22Rv1 (cell line): ENCODE measurements around the gene LCP2.

Experiments used
- H3K27ac ChIP-seq: fragments of 450-650 bp; 2 replicates; pipeline ENCODE4 v1.5.1; 2017
- CTCF ChIP-seq: fragments of 450-650 bp; IDR thresholded peaks from 2 replicates; pipeline ENCODE4 v1.5.1; 2017; ENCODE audit warnings: mild to moderate bottlenecking
- ZFX ChIP-seq: fragments of 450-650 bp; IDR thresholded peaks from 2 replicates; pipeline ENCODE4 v1.6.1; 2017; ENCODE audit warnings: antibody characterized with exemption, borderline replicate concordance

LCP2 gene

DNA sequence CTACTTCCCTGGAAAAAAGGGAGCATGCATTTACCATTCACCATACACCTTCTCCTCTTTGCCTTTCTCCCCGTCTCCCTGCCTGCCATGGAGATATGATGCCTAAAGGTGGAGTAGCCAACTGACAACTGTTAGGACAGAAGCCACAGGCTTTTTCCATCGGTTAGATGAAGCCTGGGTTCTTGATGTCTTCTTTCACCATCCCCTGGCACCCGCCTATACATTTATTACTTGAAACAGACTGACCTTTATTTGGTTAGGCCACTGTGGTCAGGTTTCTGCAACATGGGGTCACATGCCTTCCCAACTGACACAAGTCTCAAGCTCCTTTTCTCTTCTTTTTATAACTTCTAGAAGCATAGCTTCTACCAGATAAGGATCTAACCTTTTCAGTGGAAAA, 7.1 kb downstream of the LCP2 start:
- TF ChIP-seq CTCF (no peak), ZFX (no peak)
- H3K27ac ChIP-seq = no peak overlapping the region

GRCh38 chr5:170289764-170290163, 7.8 kb downstream of the LCP2 start:
- H3K27ac ChIP-seq = no peak overlapping the region
- TF ChIP-seq CTCF (no peak), ZFX (no peak)

DNA sequence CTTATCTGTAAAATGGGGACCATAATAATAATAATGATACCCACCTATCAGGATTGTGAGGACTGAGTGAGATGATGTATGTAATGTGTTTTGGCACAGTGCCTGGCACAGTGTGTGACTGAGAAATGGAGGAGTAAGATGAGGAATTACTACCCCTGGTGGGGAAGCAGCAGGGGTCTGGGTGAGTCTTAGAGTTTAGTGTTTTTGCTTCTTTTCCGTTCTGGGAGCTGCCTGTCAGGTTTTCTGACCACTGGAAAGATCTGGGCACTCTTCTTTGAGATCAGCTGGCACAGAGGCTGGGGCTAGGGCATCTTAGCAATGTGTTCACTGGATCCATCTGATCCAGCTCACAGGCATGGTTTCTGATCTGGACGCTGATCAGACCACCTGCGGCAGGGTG, 8.5 kb downstream of the LCP2 start:
- H3K27ac ChIP-seq = no peak overlapping the region
- TF ChIP-seq ZFX = no peak
- TF ChIP-seq CTCF = no peak

DNA sequence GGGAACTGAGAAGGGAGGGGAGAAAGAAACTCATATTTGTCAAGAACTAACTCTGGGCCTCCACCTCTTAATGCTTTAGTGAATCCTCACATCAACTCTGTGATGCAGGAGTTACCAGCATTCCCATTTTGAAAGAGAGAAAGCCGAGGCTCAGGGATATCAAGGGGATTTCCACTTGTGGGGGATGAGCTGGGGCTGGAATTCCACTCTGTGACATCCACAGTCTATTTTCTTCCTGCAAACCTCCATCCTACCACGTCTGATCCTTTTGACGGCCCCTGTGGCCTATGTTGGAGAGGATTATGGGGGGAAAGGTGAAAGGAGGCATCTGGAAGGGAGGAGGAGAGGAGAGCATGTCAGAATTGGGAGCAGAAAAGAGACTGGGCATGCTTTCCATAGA, 9.0 kb downstream of the LCP2 start:
- no peak for TF ChIP-seq ZFX
- TF ChIP-seq CTCF = no peak
- no peak overlapping the region for H3K27ac ChIP-seq

GRCh38 chr5:170288151-170288550, 9.4 kb downstream of the LCP2 start:
- H3K27ac ChIP-seq = no peak overlapping the region
- no peak for TF ChIP-seq ZFX
- TF ChIP-seq CTCF = no peak

- no peak overlapping the region for H3K27ac ChIP-seq
- TF ChIP-seq ZFX (no peak), CTCF (no peak)
These were observed 10.0 kb downstream of the LCP2 start for GRCh38 chr5:170287532-170287931.

DNA sequence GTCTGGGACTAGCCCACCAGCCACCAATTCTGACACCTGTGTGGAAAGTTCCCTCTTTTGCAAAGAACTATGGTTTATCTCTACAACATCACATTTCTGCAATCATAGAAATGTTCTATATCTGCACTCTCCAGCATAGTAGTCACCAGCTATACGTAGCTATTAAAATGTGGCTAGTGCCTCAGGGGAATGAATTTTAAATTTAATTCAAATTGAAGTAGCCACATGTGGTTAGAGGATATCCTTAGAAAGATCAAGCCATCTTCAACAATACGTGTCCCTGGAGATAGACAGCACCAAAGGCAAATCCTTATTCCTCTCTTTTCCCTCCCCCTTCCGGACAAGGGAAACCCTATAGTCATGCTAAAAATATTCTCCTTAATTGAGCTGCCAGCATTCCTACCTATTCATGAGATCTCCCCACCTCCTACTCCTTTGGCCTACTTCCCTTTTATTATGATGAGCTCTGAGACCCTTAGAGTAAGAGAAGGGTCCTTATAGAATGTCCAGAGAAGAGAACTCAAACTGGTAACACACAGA, 11.1 kb downstream of the LCP2 start:
- H3K27ac ChIP-seq = no peak overlapping the region
- no peak for TF ChIP-seq ZFX
- TF ChIP-seq CTCF = no peak
